G401 (cell line): ENCODE results near the gene ROBO1. TPM values are rescaled to one million over a fixed set of nuclear protein-coding genes. Genes with fewer than 3 reads are reported as not detected.
"Not testable (repeated sequence)": the region's sequence is repeated elsewhere in the genome, so short reads cannot be mapped to it uniquely, and the experiment has no call there.

ENCODE experiments used
- DNase-seq: peaks from one replicate; pipeline ENCODE4 v3.0.0-alpha.2; 2015; ENCODE audit warnings: low spot score
- in situ Hi-C: cut with HindIII; loops from 2 replicates; pipeline ENCODE4 v1.10.0; 2016; ENCODE audit warnings: low sequenced_read_pairs, mixed read lengths
- total RNA-seq: library from RNA; depleted of rRNA; stranded (reverse); fragments of >200 nt; shearing (Covaris generic); gene quantifications from 2 replicates; pipeline ENCODE4 v1.2.3, GENCODE V29; 2014

The ROBO1 gene
- total RNA-seq, 1 experiment from 2014 or later: 1.4 TPM

DNA sequence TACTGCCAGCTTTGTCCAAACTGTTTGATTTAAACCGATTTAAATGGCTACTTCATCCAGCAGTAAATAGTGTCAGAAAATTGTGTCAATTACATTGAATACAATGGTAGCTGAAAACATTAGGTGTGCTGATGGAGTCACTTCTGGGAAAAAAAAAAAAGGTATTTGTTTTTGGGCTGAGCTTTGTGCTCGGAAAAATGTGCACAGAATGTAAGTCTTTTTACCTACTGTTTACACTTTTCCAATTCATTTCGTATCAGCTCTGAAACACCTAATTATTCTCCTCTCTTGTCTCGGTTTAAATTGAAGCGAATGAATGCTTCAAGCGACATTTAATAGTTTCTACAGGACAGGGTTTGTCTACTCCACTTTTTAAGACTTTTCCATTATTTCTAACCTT is 1078.4 kb downstream of the ROBO1 start:
- in situ Hi-C loops: no loop called here
- no peak for DNase-seq

DNA sequence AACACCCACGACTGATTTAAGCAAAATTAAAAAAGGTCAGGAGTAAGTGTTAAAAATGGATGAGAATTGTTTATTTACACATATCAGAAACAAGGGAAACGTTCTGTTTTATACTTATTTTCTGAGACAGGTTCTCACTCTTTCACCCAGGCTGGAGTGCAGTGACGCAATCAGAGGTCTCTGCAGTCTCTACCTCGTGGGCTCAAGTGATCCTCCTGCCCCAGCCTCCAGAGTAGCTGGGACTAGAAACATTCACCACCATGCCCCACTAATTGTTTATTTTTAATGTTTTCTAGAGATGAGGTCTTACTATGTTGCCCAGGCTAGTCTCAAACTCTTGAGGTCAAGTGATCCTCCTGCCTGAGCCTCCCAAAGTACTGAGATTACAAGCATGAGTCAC is 1080.3 kb downstream of the ROBO1 start:
- no peak for DNase-seq
- in situ Hi-C loops: no loop called here

DNA sequence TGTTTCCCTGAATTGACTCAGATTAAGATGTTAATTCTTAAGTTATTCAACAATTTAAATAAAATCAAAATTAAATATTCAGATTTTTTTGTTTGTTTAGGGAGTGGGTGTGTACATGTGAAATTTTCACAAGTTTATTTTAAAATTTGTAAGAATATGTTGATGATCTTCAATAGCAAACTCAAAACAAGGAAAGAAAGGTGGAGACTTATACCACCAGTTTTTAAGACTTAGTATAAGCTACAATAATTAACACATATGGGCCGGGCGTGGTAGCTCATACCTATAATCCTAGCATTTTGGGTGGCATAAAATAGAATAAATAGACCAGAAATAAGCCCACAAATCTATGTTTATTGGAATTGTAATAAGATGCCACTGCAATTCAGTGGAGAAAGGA is 1084.5 kb downstream of the ROBO1 start:
- DNase-seq: no peak
- in situ Hi-C loops: no loop called here

DNA sequence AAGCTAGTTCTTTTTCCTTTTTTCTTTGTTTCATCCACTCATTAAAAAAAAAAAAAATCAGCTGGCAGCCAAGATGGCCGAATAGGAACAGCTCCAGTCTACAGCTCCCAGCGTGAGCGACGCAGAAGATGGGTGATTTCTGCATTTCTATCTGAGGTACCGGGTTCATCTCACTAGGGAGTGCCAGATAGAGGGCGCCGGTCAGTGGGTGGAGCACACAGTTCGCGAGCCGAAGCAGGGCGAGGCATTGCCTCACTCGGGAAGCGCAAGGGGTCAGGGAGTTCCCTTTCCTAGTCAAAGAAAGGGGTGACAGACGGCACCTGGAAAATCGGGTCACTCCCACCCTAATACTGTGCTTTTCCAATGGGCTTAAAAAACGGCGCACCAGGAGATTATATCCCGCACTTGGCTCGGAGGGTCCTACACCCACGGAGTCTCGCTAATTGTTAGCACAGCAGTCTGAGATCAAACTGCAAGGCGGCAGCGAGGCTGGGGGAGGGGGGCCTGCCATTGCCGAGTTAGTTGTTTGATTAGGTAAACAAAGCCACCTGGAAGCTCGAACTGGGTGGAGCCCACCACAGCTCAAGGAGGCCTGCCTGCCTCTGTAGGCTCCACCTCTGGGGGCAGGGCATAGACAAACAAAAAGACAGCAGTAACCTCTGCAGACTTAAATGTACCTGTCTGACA is 1092.5 kb downstream of the ROBO1 start:
- in situ Hi-C loops, DNase-seq: not testable (repeated sequence)

DNA sequence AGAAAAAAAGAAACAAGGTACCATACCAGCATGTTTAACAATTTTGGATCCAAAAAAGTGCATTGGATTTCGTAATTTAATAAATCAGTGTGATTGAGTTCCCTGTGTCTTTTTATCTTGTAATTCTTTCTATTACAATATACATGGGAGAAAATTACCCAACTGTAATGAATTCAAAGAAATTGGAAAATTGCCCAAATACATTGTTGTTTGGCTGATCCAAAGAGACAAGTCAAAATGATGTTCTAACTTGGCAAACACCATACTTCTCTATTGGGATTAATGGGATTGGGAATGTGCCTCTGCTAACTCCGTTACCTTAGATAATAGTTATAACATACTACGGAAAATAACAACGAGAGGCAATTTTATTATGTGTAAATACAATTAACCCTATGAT is 1097.1 kb downstream of the ROBO1 start:
- peak; percentile 27 for DNase-seq
- in situ Hi-C loops: no loop called here

DNA sequence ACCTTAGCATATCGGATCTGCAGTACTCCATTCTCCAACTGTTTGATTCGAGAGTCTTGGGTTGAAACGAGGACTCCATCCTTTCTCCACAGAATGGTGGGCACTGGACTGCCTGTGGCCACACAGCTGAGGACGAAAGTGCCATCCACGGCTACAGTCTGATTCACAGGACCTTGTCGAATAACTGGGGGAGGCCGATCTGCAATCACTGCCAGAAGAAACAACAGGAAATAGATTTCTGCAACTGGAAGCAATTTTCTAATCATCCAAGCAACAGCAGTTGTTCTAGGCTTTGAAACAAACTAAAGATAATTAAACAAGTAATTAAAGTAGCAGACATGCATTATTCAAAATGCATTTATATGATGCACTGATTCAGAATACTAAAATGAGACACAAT is 1097.7 kb downstream of the ROBO1 start:
- in situ Hi-C loops: no loop called here
- no peak for DNase-seq

DNA sequence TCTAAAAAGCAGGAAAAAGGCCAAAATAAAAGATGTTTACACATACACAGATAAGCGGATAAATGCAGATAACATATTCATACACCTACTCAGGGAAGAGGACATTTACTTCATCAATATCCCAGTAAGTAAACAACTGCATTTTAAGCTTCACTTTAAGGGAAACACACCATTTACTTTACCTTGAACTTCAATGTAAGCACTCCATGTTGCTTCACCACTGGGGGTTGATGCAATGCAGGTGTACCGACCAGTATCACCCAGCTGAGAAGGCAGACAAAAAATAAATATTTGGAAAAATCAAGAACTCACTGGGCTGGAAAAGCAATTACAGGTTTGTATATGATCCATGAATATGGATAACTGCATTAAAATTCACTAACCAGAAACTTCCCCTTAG is 1099.5 kb downstream of the ROBO1 start:
- no peak for DNase-seq
- in situ Hi-C loops: no loop called here

DNA sequence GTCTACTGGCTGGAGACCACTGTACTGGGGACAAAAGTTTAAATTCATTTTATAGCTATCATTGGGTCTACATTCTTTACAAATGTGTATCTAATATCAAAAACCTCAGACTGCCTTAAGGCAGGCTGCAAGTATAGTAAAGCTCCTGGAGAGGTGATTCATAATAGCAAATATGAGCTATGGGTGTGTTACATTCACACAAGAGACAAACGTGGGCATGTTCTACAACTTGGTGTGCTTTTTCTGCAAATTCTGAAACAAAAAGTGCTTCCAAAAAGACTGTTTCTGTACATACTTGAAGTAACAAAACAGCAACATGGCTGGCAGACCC is 1101.4 kb downstream of the ROBO1 start:
- in situ Hi-C loops: no loop called here
- no peak for DNase-seq

DNA sequence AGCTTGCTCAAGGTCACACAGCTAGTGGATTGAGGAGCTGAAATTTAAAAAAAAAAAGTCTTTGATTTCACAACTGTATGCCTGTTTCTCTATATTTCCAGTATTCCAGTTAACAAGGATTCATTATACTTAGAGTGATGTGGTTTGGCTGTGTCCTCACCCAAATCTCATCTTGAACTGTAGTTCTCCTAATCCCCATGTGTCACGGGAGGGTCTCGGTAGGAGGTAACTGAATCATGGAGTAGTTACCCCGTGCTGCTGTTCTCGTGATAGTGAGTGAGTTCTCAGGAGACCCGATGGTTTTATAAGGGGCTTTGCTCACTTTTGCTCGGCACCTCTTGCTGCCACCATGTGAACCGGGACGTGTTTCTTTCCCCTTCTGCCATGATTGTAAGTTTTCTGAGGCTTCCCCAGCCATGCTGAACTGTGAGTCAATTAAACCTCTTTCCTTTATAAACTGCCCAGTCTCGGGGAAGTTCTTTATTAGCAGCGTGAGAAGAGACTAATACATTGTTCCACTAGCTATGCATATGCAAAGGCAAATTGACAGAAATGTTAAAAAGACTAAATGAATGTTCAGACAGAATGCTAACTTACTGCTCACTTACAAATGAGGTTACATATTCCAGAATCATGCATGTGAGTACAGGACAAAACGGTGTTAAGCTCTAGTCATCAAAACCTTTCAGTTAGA is 1101.9 kb downstream of the ROBO1 start:
- in situ Hi-C loops: no loop called here

DNA sequence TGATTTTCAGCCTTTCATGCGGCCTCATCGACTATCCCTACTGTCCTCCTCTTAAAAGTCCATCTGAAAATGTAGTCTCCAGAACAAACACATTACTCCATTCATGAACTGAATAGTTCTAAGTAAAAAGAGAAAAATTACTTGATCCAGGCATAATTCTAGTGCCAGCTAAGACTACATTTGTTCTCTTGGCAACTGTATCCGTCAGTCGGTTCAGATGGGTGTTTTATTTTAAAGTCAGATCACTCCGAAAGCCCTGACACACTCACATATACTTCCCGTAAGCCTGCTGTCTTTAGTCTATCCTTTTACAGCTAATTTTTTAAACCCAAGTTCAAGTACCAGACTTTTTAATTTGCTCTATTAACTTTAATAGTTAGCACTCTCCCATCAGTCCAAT is 1102.7 kb downstream of the ROBO1 start:
- DNase-seq: no peak
- in situ Hi-C loops: no loop called here

More for the DNA sequence above, 1101.9 kb downstream of the ROBO1 start:
- no peak for DNase-seq

DNA sequence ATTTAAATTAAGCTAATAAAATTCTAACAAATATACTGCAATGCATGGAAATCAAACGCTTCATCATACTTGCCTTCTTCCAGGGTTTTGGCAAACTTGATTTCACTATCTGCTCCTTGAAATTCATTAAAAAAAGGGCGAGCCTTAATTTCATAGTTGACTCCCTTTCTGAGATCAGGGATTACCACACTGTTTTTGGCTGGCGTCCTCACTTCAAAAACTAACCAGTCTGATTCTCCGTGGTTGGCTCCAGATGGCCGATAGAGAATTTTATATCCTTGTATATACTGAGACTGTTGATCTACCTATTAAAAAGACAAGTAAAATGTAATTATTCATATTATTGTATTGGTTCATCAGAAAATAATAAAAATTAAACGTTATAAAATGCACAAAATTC is 1106.8 kb downstream of the ROBO1 start:
- in situ Hi-C loops: no loop called here
- DNase-seq: peak; percentile 70

DNA sequence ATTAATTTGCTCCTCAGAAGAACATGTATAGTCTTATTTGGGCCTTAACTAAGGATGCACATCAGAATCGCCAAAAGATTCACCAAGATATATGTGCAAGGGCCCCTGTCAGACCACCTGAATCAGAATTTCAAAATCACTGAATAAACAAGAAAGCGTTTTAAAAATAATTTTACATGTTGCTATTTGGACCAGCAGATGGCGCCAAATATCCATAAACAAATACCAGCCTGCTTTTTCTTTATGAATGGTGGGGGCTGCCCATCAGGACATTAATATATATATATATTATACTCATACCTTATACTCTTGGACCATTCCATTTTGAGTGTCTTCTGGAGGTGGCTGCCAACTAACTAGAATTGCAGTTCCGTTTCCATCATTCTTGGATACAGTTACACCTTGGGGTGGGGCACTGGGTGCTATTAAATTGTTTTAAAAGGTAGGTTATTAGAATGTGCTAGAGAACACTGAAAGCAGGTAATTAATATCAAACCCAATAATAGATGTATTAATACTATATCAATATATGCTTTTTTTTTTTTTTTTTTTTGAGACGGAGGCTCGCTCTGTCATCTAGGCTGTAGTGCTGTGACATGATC is 1108.3 kb downstream of the ROBO1 start:
- in situ Hi-C loops: no loop called here
- peak; percentile 72 for DNase-seq

DNA sequence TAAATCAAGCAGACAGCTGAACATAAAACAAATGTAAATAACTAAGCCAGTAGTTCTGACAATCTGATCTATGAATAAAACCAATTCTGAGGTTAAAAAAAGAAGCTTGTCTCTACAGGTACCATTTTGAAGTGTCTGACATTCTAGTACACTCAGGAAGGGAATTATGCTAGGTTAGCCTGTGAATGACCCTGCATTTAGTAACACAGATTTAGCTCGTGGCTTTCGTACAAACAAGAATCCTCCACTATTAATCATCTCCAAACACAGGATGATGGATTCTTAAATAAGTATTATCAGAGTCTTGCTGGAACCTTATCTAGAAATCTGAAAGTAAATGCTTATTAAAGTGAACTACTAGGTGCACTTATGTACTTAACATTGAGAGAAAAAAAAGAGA is 1120.1 kb downstream of the ROBO1 start:
- in situ Hi-C loops: no loop called here
- DNase-seq: no peak

DNA sequence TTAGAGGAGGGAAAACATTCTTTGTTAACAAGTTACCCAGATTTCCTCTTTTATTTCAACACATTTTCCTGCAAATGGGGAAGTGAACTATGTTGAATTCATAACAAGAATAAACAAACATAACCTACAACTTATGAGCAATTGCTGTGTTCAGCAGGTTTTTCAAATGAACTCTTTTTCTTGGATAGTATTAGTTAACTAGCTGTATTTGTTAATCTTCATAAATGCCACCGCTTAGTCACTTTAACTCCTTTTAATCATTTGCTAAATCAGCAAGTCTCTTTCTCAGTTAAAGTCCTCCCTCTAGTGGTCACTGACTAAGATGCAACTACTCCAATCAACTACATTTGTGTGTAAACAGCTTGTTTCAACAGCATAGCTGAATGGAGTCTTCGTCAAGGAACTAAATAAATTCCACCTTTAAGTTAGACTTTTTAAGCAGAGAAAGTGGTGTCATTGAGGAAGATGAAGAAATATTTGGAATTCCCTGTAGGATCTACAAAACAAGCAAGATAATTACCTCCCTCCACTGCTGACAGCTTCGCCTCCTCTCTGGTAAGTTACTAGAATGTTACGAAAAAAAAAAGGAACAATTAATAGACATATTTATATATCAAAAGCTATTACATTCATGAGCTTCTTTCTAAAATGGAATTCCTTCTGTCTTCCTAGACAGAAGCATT is 1122.0 kb downstream of the ROBO1 start:
- DNase-seq: peak; percentile 84
- in situ Hi-C loops: no loop called here

DNA sequence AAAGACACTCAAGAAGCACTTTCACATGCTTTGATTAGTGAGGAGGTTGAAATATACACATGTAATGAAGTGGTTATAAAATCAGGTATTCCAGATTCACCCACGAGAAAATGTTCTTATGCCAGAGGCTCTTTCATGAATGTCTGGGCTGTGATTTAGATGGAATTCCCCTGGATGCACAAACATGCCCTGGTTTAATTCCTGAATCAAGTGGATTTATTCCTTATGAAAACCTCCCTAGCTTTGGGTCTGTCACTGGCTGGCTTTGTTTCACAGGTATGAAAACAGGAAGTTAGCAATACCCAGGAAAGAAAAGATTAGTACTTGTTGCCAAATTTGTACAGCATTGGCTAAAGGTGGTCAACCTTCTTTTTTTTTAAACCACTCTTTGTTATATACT is 1123.0 kb downstream of the ROBO1 start:
- in situ Hi-C loops: no loop called here
- no peak for DNase-seq

DNA sequence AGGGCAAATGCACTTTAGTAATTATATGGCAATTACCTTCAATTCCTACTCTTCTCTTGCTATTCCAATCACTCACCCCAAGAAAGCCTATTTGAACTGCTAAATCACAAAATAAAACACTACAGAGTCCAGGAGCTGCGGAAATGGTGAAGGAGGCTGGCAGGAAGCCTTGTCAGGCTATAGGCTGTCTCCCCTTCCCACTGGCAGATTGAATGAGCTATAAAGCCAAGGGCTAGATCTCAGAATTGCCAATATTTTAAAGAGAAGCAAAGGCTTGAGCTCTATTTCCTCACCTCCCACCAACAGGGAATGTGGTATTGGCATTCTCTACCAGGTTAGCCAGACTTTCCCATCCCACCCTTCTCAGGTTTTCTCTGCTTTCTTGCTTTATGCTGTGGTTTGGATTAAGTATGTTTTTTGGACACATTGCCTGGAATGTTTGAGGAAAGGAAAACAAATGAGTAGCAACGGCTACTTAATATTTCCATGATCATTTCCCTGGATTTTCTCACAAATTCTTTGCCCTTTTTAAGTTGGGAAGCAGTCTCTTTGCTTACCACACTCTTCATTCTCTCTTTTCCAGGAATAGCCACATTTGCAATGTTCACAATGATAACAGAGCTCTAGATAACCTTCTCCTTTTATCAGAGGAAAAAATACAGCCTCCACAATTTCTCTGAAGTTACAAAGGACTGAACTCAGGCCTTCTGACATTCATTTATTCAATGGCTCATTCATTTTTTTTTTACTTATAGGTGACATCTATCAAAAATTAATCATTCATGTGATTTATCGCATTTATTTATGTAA is 1125.4 kb downstream of the ROBO1 start:
- no peak for DNase-seq
- in situ Hi-C loops: no loop called here

DNA sequence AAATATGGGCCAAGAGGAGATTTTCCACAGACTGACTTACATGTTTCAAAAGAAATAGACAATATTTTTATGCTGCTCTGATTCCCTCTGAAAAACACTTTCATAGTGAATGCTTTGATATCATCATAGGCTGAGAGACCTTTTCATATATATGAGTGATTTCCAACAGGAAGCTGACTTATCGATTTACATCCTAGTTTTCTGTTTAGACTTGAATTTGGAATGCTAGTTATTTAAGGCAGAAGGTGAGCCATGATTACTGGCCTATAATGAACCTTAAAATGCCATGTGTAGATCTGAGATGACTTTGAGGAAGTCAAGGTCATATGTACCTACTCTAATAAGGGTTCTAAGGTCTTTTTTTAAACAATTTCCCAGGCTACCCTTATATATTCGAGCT is 1126.1 kb downstream of the ROBO1 start:
- in situ Hi-C loops: no loop called here

DNA sequence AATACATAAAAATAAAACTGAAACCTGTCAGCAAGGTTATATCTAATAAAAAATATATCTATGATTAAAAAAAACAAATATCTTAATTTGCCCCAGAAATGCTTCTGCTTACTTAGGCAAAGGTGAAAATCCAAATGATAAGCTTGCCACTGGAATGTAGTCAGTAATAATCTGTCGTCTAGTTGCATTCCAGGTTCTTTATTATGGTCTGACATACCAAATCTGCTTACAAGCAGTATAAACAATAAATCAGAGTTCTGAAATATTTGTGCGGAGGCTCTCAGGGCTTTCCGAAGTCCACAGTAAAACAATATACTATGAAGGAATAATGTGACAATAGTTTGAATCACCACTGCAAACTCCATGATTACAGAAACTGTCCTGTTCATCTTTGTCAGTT is 1133.5 kb downstream of the ROBO1 start:
- in situ Hi-C loops: no loop called here
- no peak for DNase-seq

More for the DNA sequence above, 1126.1 kb downstream of the ROBO1 start:
- DNase-seq: no peak

DNA sequence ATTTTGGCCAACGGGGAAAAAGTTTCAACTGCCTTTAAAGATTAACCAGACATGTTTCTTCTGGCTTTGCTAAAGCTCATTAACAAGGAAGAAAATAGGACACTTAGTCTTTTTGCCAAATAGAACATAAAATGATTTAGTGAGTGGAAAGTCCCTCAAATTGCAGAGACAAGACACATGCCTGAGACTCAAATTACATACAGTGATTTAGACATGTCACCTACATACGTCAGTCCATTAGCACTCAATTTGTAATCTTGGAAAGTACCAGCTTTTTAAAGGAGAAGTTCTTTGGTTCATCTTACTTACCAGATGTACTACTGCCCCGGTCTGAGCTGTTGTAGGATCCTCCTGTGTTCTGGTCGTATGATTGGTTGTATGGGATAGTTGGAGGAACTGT is 1134.2 kb downstream of the ROBO1 start:
- no peak for DNase-seq
- in situ Hi-C loops: no loop called here
